GM19025 (cell line): ENCODE results near the gene COL20A1.

ENCODE experiments used
- ATAC-seq: cut with Tn5 transposase; IDR thresholded peaks from one replicate; pipeline ENCODE4 v1.9.1; 2021; ENCODE audit warnings: mild to moderate bottlenecking, low read depth, moderate library complexity; ENCODE audit not compliant: unreplicated experiment

The COL20A1 gene

GRCh38 chr20:63344616-63345327 lies 51.8 kb downstream of the COL20A1 start:
- no peak for ATAC-seq

GRCh38 chr20:63345328-63346100 lies 52.5 kb downstream of the COL20A1 start:
- no peak for ATAC-seq

- no peak for ATAC-seq
Observed at GRCh38 chr20:63346131-63347080, 53.4 kb downstream of the COL20A1 start.

- no peak for ATAC-seq
Observed at GRCh38 chr20:63347081-63347741, 54.2 kb downstream of the COL20A1 start.

- ATAC-seq, result no peak
Observed at GRCh38 chr20:63347950-63348827, 55.2 kb downstream of the COL20A1 start.

GRCh38 chr20:63348828-63349515 lies 56.0 kb downstream of the COL20A1 start:
- ATAC-seq, result no peak

- no peak for ATAC-seq
Observed at GRCh38 chr20:63349516-63349895, 56.5 kb downstream of the COL20A1 start.

- ATAC-seq, result no peak
Observed at GRCh38 chr20:63350196-63350595, 57.2 kb downstream of the COL20A1 start.

GRCh38 chr20:63350597-63351325 lies 57.8 kb downstream of the COL20A1 start:
- ATAC-seq, result no peak

GRCh38 chr20:63351326-63351700 lies 58.3 kb downstream of the COL20A1 start:
- ATAC-seq, result no peak

- ATAC-seq, result no peak
Observed at GRCh38 chr20:63351811-63352591, 59.0 kb downstream of the COL20A1 start.

- ATAC-seq, result no peak
Observed at GRCh38 chr20:63352811-63353221, 59.8 kb downstream of the COL20A1 start.

GRCh38 chr20:63354636-63355350 lies 61.8 kb downstream of the COL20A1 start:
- ATAC-seq, result no peak

- no peak for ATAC-seq
Observed at GRCh38 chr20:63355781-63356295, 62.9 kb downstream of the COL20A1 start.

GRCh38 chr20:63356511-63356910 lies 63.5 kb downstream of the COL20A1 start:
- no peak for ATAC-seq
